K562 (cell line): Measurements from ENCODE around the gene PRPF6. TPM values are rescaled to one million over a fixed set of nuclear protein-coding genes. Genes with fewer than 3 reads are reported as not detected.

Experiments
- CC2D1A ChIP-seq: fragments of 450-650 bp; IDR thresholded peaks from 2 replicates; pipeline ENCODE4 v1.6.1; 2017; ENCODE audit warnings: mild to moderate bottlenecking
- SRF ChIP-seq, 2 experiments: fragments of 250-450, 450-650 bp in 1 of 2; sonication (Bioruptor Pico) in 1 of 2; sonication (generic) in 1 of 2; formaldehyde crosslinking; IDR thresholded peaks; 2 replicates each; pipeline versions ENCODE4 v1.5.0 to v1.5.1; 2020 to 2022; ENCODE audit warnings: mild to moderate bottlenecking in 1 of 2, missing genetic modification reagents in 1 of 2
- ZNF121 ChIP-seq: sonication (generic); formaldehyde crosslinking; conservative IDR thresholded peaks from 2 replicates; pipeline ENCODE4 v1.8.0; 2022; ENCODE audit warnings: missing genetic modification reagents
- polyA plus RNA-seq, 8 experiments: library from polyadenylated mRNA; depleted of rRNA in 4 of 8; stranded (reverse) in 5 of 8; unstranded in 3 of 8; fragments of >200 nt; fragmentation: Nextera tagmentation in 2 of 8; fragmentation: Illumina TruSeq in 1 of 8; extraction: Ambion mirVana in 2 of 8; extraction: Trizol in 1 of 8; gene quantifications; 2 replicates each; pipeline versions ENCODE4 v1.2.1 to v1.2.3, GENCODE V29; 2011 to 2014; ENCODE audit warnings: inconsistent platforms in 1 of 8, missing spikeins in 1 of 8
- total RNA-seq, 7 experiments: library from RNA; depleted of rRNA in 6 of 7; stranded (reverse); fragments of >200 nt in 6 of 7; fragmentation: Illumina TruSeq in 2 of 7; extraction: Trizol in 2 of 7; gene quantifications; 2 replicates each; pipeline versions ENCODE4 v1.2.1 to v1.2.3, GENCODE V29; 2011 to 2021; ENCODE audit warnings: low replicate concordance in 1 of 7
- TF ChIP-seq, protein P1 (sequence below), 3 experiments: fragments of 200-800 bp in 1 of 3; fragments of 250-450 bp in 1 of 3; fragments of 450-650 bp in 1 of 3; sonication (Bioruptor Pico) in 1 of 3; sonication (Bioruptor generic) in 1 of 3; formaldehyde crosslinking in 1 of 3; IDR thresholded peaks; 2 replicates each; pipeline versions ENCODE4 v1.6.1 to v1.8.0; 2016 to 2022; ENCODE audit warnings: mild to moderate bottlenecking in 2 of 3, missing genetic modification characterization in 2 of 3, missing compliant biosample characterization in 1 of 3, moderate library complexity in 1 of 3
- TF ChIP-seq, protein P2 (sequence below): fragments of 450-650 bp; IDR thresholded peaks from 2 replicates; pipeline ENCODE4 v1.6.1; 2016; ENCODE audit warnings: low read depth
- TF ChIP-seq, protein P3 (sequence below): sonication (generic); formaldehyde crosslinking; IDR thresholded peaks from 2 replicates; pipeline ENCODE4 v1.8.0; 2023; ENCODE audit warnings: mild to moderate bottlenecking, missing genetic modification reagents
- TF ChIP-seq, protein P4 (sequence below): fragments of 250-450 bp; sonication (Bioruptor Pico); IDR thresholded peaks from 2 replicates; pipeline ENCODE4 v1.8.0; 2022; ENCODE audit warnings: moderate library complexity, mild to moderate bottlenecking, inconsistent platforms

Gene PRPF6
- total and polyA plus RNA-seq, 9 of the 15 experiments (the other 6 are each of a cell fraction or from before 2014, with no cell fraction given): 4.2 to 83.2 (median 59.9) TPM

DNA sequence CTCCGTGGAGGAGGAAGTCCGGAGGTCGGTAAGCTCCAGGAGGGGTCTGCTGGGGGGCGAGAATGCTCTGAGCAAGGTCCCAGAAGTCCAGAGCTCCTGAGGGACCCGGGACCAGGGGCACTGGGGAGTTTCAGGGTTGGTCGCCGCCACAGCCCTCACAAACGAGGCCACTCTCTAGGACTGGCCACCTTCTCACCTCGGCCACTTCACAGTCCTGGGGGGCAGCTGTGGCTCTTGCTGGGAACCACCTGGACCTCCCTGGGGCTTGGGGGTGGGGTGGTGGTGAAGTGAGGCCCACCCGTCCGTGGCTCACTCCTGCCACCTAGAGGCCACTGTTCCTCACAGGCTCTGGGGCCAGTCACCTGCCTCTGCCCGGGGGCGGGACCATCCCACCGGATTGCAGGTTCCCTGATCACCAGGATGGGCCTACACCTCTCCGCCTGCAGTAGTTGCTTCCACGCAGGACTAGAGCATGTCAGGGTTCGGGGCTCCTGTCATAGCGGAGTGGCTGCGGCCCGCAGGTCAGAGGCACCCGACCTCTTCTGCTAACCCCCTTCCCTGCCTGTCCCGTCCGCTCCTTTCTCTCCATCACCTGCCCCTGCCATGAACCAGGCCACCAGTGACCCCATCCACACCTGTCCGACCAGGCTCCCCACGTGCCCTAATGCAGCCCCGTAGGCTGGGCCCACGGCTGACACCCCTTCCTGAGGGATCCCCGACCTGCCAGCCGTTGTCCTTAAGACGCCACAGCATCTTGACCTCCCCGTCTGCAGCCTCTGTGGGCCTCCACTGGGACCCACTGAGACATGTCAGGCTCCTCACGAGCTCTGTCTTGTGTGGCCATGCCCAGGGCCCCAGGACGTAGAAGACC, 76.9 kb downstream of the PRPF6 start (continued):
- TF ChIP-seq ZNF121 (CRISPR knock-in tag) (0 out of 2 replicates have a peak, but pooled peaks have one; percentile 14), SRF (CRISPR knock-in tag; IDR thresholded peaks at IDR 0.05) (0 out of 4 replicates have a peak, but pooled peaks of 1 of the 2 experiments have one; percentile 13), CC2D1A (peak; percentile 74; the same call in 1 of the 2 replicates)
- TF ChIP-seq, protein P1, sequence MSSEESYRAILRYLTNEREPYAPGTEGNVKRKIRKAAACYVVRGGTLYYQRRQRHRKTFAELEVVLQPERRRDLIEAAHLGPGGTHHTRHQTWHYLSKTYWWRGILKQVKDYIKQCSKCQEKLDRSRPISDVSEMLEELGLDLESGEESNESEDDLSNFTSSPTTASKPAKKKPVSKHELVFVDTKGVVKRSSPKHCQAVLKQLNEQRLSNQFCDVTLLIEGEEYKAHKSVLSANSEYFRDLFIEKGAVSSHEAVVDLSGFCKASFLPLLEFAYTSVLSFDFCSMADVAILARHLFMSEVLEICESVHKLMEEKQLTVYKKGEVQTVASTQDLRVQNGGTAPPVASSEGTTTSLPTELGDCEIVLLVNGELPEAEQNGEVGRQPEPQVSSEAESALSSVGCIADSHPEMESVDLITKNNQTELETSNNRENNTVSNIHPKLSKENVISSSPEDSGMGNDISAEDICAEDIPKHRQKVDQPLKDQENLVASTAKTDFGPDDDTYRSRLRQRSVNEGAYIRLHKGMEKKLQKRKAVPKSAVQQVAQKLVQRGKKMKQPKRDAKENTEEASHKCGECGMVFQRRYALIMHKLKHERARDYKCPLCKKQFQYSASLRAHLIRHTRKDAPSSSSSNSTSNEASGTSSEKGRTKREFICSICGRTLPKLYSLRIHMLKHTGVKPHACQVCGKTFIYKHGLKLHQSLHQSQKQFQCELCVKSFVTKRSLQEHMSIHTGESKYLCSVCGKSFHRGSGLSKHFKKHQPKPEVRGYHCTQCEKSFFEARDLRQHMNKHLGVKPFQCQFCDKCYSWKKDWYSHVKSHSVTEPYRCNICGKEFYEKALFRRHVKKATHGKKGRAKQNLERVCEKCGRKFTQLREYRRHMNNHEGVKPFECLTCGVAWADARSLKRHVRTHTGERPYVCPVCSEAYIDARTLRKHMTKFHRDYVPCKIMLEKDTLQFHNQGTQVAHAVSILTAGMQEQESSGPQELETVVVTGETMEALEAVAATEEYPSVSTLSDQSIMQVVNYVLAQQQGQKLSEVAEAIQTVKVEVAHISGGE (CRISPR knock-in tag; IDR thresholded peaks at IDR 0.05): no peak
- TF ChIP-seq, protein P2, sequence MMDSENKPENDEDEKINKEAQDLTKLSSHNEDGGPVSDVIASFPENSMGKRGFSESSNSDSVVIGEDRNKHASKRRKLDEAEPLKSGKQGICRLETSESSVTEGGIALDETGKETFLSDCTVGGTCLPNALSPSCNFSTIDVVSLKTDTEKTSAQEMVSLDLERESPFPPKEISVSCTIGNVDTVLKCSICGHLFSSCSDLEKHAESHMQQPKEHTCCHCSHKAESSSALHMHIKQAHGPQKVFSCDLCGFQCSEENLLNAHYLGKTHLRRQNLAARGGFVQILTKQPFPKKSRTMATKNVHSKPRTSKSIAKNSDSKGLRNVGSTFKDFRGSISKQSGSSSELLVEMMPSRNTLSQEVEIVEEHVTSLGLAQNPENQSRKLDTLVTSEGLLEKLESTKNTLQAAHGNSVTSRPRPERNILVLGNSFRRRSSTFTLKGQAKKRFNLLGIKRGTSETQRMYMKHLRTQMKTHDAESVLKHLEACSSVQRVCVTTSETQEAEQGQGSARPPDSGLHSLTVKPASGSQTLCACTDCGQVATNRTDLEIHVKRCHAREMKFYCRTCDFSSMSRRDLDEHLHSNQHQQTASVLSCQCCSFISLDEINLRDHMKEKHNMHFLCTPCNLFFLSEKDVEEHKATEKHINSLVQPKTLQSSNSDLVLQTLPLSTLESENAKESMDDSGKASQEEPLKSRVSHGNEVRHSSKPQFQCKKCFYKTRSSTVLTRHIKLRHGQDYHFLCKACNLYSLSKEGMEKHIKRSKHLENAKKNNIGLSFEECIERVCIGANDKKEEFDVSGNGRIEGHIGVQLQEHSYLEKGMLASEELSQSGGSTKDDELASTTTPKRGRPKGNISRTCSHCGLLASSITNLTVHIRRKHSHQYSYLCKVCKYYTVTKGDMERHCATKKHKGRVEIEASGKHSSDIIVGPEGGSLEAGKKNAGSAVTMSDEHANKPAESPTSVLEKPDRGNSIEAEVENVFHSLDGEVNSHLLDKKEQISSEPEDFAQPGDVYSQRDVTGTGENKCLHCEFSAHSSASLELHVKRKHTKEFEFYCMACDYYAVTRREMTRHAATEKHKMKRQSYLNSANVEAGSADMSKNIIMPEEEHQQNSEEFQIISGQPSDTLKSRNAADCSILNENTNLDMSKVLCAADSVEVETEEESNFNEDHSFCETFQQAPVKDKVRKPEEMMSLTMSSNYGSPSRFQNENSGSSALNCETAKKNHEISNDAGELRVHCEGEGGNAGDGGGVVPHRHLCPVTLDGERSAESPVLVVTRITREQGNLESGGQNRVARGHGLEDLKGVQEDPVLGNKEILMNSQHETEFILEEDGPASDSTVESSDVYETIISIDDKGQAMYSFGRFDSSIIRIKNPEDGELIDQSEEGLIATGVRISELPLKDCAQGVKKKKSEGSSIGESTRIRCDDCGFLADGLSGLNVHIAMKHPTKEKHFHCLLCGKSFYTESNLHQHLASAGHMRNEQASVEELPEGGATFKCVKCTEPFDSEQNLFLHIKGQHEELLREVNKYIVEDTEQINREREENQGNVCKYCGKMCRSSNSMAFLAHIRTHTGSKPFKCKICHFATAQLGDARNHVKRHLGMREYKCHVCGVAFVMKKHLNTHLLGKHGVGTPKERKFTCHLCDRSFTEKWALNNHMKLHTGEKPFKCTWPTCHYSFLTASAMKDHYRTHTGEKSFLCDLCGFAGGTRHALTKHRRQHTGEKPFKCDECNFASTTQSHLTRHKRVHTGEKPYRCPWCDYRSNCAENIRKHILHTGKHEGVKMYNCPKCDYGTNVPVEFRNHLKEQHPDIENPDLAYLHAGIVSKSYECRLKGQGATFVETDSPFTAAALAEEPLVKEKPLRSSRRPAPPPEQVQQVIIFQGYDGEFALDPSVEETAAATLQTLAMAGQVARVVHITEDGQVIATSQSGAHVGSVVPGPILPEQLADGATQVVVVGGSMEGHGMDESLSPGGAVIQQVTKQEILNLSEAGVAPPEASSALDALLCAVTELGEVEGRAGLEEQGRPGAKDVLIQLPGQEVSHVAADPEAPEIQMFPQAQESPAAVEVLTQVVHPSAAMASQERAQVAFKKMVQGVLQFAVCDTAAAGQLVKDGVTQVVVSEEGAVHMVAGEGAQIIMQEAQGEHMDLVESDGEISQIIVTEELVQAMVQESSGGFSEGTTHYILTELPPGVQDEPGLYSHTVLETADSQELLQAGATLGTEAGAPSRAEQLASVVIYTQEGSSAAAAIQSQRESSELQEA: no peak
- TF ChIP-seq, protein P3, sequence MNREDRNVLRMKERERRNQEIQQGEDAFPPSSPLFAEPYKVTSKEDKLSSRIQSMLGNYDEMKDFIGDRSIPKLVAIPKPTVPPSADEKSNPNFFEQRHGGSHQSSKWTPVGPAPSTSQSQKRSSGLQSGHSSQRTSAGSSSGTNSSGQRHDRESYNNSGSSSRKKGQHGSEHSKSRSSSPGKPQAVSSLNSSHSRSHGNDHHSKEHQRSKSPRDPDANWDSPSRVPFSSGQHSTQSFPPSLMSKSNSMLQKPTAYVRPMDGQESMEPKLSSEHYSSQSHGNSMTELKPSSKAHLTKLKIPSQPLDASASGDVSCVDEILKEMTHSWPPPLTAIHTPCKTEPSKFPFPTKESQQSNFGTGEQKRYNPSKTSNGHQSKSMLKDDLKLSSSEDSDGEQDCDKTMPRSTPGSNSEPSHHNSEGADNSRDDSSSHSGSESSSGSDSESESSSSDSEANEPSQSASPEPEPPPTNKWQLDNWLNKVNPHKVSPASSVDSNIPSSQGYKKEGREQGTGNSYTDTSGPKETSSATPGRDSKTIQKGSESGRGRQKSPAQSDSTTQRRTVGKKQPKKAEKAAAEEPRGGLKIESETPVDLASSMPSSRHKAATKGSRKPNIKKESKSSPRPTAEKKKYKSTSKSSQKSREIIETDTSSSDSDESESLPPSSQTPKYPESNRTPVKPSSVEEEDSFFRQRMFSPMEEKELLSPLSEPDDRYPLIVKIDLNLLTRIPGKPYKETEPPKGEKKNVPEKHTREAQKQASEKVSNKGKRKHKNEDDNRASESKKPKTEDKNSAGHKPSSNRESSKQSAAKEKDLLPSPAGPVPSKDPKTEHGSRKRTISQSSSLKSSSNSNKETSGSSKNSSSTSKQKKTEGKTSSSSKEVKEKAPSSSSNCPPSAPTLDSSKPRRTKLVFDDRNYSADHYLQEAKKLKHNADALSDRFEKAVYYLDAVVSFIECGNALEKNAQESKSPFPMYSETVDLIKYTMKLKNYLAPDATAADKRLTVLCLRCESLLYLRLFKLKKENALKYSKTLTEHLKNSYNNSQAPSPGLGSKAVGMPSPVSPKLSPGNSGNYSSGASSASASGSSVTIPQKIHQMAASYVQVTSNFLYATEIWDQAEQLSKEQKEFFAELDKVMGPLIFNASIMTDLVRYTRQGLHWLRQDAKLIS (CRISPR knock-in tag): no peak
- TF ChIP-seq, protein P4, sequence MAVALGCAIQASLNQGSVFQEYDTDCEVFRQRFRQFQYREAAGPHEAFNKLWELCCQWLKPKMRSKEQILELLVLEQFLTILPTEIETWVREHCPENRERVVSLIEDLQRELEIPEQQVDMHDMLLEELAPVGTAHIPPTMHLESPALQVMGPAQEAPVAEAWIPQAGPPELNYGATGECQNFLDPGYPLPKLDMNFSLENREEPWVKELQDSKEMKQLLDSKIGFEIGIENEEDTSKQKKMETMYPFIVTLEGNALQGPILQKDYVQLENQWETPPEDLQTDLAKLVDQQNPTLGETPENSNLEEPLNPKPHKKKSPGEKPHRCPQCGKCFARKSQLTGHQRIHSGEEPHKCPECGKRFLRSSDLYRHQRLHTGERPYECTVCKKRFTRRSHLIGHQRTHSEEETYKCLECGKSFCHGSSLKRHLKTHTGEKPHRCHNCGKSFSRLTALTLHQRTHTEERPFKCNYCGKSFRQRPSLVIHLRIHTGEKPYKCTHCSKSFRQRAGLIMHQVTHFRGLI (CRISPR knock-in tag): no peak
